Measurements from ENCODE around the gene ZNF526.

ZNF526 gene

DNA sequence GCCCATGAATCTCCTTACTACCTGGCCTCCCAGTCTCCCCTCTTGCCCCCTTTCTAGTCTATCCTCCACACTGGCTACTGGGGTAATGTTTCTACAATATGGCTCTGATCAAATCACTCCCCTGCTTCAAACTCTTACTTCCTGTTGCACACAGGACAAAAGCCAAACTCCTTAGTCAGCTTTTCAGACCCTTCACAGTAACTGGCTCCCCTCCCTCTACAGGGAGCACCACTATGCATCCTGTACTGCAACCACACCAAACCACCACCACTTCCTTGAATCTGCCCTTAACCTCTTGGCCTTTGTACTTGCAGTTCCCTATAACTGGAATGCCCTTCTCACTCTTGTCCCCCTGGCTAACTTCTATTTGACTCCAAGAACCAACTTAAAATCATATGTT, 34.8 kb upstream of the ZNF526 start:
- TF ChIP-seq EZH2 (IDR thresholded peaks at IDR 0.05; ENCODE audit: borderline replicate concordance, low read length), result no peak
- TF ChIP-seq, protein P1, sequence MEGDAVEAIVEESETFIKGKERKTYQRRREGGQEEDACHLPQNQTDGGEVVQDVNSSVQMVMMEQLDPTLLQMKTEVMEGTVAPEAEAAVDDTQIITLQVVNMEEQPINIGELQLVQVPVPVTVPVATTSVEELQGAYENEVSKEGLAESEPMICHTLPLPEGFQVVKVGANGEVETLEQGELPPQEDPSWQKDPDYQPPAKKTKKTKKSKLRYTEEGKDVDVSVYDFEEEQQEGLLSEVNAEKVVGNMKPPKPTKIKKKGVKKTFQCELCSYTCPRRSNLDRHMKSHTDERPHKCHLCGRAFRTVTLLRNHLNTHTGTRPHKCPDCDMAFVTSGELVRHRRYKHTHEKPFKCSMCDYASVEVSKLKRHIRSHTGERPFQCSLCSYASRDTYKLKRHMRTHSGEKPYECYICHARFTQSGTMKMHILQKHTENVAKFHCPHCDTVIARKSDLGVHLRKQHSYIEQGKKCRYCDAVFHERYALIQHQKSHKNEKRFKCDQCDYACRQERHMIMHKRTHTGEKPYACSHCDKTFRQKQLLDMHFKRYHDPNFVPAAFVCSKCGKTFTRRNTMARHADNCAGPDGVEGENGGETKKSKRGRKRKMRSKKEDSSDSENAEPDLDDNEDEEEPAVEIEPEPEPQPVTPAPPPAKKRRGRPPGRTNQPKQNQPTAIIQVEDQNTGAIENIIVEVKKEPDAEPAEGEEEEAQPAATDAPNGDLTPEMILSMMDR (IDR thresholded peaks at IDR 0.05; ENCODE audit: low read length), result no peak
- Histone ChIP-seq H4K20me1 (ENCODE audit: insufficient read depth, low read length) (no peaks in the 10 kb centered on the region), H3K4me3 (ENCODE audit: low read depth, low read length, poor library complexity, severe bottlenecking) (no peak overlapping the region), H3K4me1 (ENCODE audit: insufficient read depth, low read length, severe bottlenecking) (no peaks in the 10 kb centered on the region), H3K9me3 (ENCODE audit: low read length) (no peaks in the 10 kb centered on the region), H3K9ac (ENCODE audit: low read length) (no peak overlapping the region), H3F3A (ENCODE audit: insufficient read depth, low read length) (no peaks in the 10 kb centered on the region), H3K27ac (ENCODE audit: low read depth, low read length, poor library complexity, severe bottlenecking) (no peak overlapping the region), H3K36me3 (ENCODE audit: insufficient read depth, low read length) (no peaks in the 10 kb centered on the region), H3K9me2 (ENCODE audit: low read depth, low read length) (no peaks in the 10 kb centered on the region), H2AFZ (ENCODE audit: low read length) (no peak overlapping the region), H3K27me3 (ENCODE audit: insufficient read depth, low read length) (no peaks in the 10 kb centered on the region), H3K79me2 (ENCODE audit: insufficient read depth, low read length) (no peaks in the 10 kb centered on the region), H3K4me2 (ENCODE audit: low read length) (no peak overlapping the region)

DNA sequence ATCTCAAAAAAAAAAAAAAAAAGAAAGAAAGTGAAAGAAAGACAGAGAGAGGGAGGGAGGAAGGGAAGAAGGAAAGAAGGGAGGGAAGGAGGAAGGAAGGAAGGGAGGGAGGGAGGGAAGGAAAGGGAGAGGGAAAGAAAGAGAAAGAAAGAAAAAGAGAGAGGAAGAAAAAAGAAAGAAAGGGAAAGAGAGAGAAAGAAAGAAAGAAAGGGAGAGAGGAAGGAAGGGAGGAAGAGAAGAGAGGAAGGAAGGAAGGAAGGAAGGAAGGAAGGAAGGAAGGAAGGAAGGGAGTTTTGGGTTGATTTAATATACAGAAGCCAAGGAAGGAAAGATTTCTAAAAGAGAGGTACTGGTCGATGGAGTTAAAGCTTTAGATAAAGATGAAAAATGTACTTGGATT, 31.4 kb upstream of the ZNF526 start:
- TF ChIP-seq, protein P1 (IDR thresholded peaks at IDR 0.05; ENCODE audit: low read length), result no peak
- no peak for TF ChIP-seq EZH2 (IDR thresholded peaks at IDR 0.05; ENCODE audit: borderline replicate concordance, low read length)
- Histone ChIP-seq H3K4me3 (ENCODE audit: low read depth, low read length, poor library complexity, severe bottlenecking) (no peak overlapping the region), H3F3A (ENCODE audit: insufficient read depth, low read length) (no peaks in the 10 kb centered on the region), H3K4me2 (ENCODE audit: low read length) (no peak overlapping the region), H3K9ac (ENCODE audit: low read length) (no peak overlapping the region), H3K27me3 (ENCODE audit: insufficient read depth, low read length) (peaks cover 7% of the 10 kb centered on the region; the same call in 1 of the 2 replicates), H3K36me3 (ENCODE audit: insufficient read depth, low read length) (no peaks in the 10 kb centered on the region; the same call in 1 of the 2 replicates), H3K4me1 (ENCODE audit: insufficient read depth, low read length, severe bottlenecking) (no peaks in the 10 kb centered on the region), H3K9me2 (ENCODE audit: low read depth, low read length) (no peaks in the 10 kb centered on the region), H3K79me2 (ENCODE audit: insufficient read depth, low read length) (no peaks in the 10 kb centered on the region), H3K27ac (ENCODE audit: low read depth, low read length, poor library complexity, severe bottlenecking) (no peak overlapping the region), H4K20me1 (ENCODE audit: insufficient read depth, low read length) (no peaks in the 10 kb centered on the region), H3K9me3 (ENCODE audit: low read length) (no peaks in the 10 kb centered on the region), H2AFZ (ENCODE audit: low read length) (no peak overlapping the region)

DNA sequence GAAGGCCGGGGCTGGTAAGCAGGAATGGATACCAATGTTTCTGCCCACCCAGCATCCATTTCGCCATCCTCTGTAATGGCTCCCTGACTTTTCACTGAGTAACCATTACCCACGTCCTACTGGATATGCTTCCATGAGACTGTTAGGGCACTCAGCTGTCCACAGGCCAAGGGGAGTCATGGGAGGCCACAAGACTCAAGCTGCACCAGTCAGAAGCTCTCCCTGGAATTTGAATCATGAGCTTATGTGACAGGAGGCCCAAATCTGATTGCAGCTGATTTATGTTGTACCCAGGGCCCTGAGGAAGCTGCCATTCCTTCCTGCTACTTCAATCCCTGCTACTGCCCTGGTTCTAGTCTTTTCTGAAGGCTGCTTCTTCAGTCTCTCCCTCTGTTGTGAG, 31.0 kb upstream of the ZNF526 start:
- Histone ChIP-seq H3K9me2 (ENCODE audit: low read depth, low read length) (no peaks in the 10 kb centered on the region), H2AFZ (ENCODE audit: low read length) (no peak overlapping the region), H3K4me2 (ENCODE audit: low read length) (no peak overlapping the region), H3K9ac (ENCODE audit: low read length) (no peak overlapping the region), H3K4me1 (ENCODE audit: insufficient read depth, low read length, severe bottlenecking) (no peaks in the 10 kb centered on the region), H3K4me3 (ENCODE audit: low read depth, low read length, poor library complexity, severe bottlenecking) (no peak overlapping the region), H3K27me3 (ENCODE audit: insufficient read depth, low read length) (peaks cover 7% of the 10 kb centered on the region; the same call in 1 of the 2 replicates), H3K79me2 (ENCODE audit: insufficient read depth, low read length) (no peaks in the 10 kb centered on the region), H3K36me3 (ENCODE audit: insufficient read depth, low read length) (no peaks in the 10 kb centered on the region; the same call in 1 of the 2 replicates), H3K9me3 (ENCODE audit: low read length) (no peaks in the 10 kb centered on the region), H4K20me1 (ENCODE audit: insufficient read depth, low read length) (no peaks in the 10 kb centered on the region), H3F3A (ENCODE audit: insufficient read depth, low read length) (no peaks in the 10 kb centered on the region), H3K27ac (ENCODE audit: low read depth, low read length, poor library complexity, severe bottlenecking) (no peak overlapping the region)
- TF ChIP-seq EZH2 (IDR thresholded peaks at IDR 0.05; ENCODE audit: borderline replicate concordance, low read length), result no peak
- TF ChIP-seq, protein P1 (IDR thresholded peaks at IDR 0.05; ENCODE audit: low read length), result no peak
